ENCODE data around the gene ZNF8.

GRCh38 chr19:58304748-58305064, 26.0 kb downstream of the ZNF8 start:
- TF ChIP-seq CTCF (IDR thresholded peaks at IDR 0.05 in 2 of 3, conservative IDR thresholded peaks at IDR 0.05 in 1 of 3; ENCODE audit: control insufficient read depth in 2 of 3, extremely low read depth in 1 of 3, insufficient read depth in 1 of 3, low read depth in 3 of 3, low read length in 3 of 3) (no peak), CHD4 (IDR thresholded peaks at IDR 0.05) (no peak), FOXK2 (IDR thresholded peaks at IDR 0.05) (no peak), POLR2AphosphoS5 (IDR thresholded peaks at IDR 0.05; ENCODE audit: low read length) (no peak), SREBF1 (IDR thresholded peaks at IDR 0.05; ENCODE audit: low read length) (no peak)

All from GM12878 (cell line).